HG02970 (cell line): ENCODE data around the gene RBFOX2.

Experiments
- ATAC-seq: cut with Tn5 transposase; IDR thresholded peaks from one replicate; pipeline ENCODE4 v1.9.1; 2021; ENCODE audit warnings: mild to moderate bottlenecking, moderate library complexity, moderate number of reproducible peaks; ENCODE audit not compliant: unreplicated experiment, low FRiP score

RBFOX2 gene

GRCh38 chr22:35978889-35979288, 49.7 kb downstream of the RBFOX2 start:
- ATAC-seq, result no peak

GRCh38 chr22:35978201-35978600, 50.4 kb downstream of the RBFOX2 start:
- ATAC-seq, result no peak

GRCh38 chr22:35977136-35977535, 51.5 kb downstream of the RBFOX2 start:
- ATAC-seq, result no peak

- ATAC-seq, result no peak
Measured at GRCh38 chr22:35973388-35973787, 55.2 kb downstream of the RBFOX2 start.

- ATAC-seq, result no peak
Measured at GRCh38 chr22:35972559-35972958, 56.1 kb downstream of the RBFOX2 start.

GRCh38 chr22:35971456-35972119, 57.0 kb downstream of the RBFOX2 start:
- ATAC-seq, result no peak

- no peak for ATAC-seq
Measured at GRCh38 chr22:35970616-35971455, 57.8 kb downstream of the RBFOX2 start.

- ATAC-seq, result no peak
Measured at GRCh38 chr22:35967046-35967397, 61.6 kb downstream of the RBFOX2 start.

GRCh38 chr22:35966314-35967045, 62.1 kb downstream of the RBFOX2 start:
- no peak for ATAC-seq

- ATAC-seq, result no peak
Measured at GRCh38 chr22:35963237-35963810, 65.3 kb downstream of the RBFOX2 start.

- no peak for ATAC-seq
Measured at GRCh38 chr22:35961480-35962295, 66.9 kb downstream of the RBFOX2 start.

GRCh38 chr22:35960854-35961253, 67.8 kb downstream of the RBFOX2 start:
- no peak for ATAC-seq

GRCh38 chr22:35959121-35959800, 69.4 kb downstream of the RBFOX2 start:
- no peak for ATAC-seq

GRCh38 chr22:35958334-35958733, 70.3 kb downstream of the RBFOX2 start:
- no peak for ATAC-seq

GRCh38 chr22:35957589-35957988, 71.0 kb downstream of the RBFOX2 start:
- no peak for ATAC-seq

- ATAC-seq, result no peak
Measured at GRCh38 chr22:35956850-35957249, 71.8 kb downstream of the RBFOX2 start.

GRCh38 chr22:35955546-35955945, 73.1 kb downstream of the RBFOX2 start:
- ATAC-seq, result no peak

GRCh38 chr22:35952576-35952975, 76.0 kb downstream of the RBFOX2 start:
- no peak for ATAC-seq

GRCh38 chr22:35950262-35950661, 78.4 kb downstream of the RBFOX2 start:
- no peak for ATAC-seq

GRCh38 chr22:35949243-35949642, 79.4 kb downstream of the RBFOX2 start:
- ATAC-seq, result no peak
